T47D (cell line): ENCODE data around the gene HABP4.

Experiments
- DNase-seq, 2 experiments: peaks; one replicate each; pipeline versions ENCODE4 v3.0.0 to v3.0.0-alpha.2; 2011 to 2012; ENCODE audit warnings: low read depth in 1 of 2, low spot score in 1 of 2
- JUND ChIP-seq: IDR thresholded peaks from 2 replicates; pipeline ENCODE4 v1.6.1; 2012; ENCODE audit warnings: low read depth
- in situ Hi-C: cut with HindIII; loops from 2 replicates; pipeline ENCODE4 v1.10.0; 2016; ENCODE audit warnings: low sequenced_read_pairs, low pct_unique_long_range_greater_than_20kb

Gene HABP4

GRCh38 chr9:96540106-96540505, 90.1 kb downstream of the HABP4 start:
- DNase-seq, result no peak
- TF ChIP-seq JUND, result no peak
- in situ Hi-C loops, result no loop called here
